HG02973 (cell line): ENCODE measurements around the gene IRF2BP2.
"Not testable (repeated sequence)": the region's sequence is repeated elsewhere in the genome, so short reads cannot be mapped to it uniquely, and the experiment has no call there.

Experiments used
- ATAC-seq: cut with Tn5 transposase; IDR thresholded peaks from one replicate; pipeline ENCODE4 v1.9.1; 2021; ENCODE audit warnings: moderate library complexity; ENCODE audit not compliant: unreplicated experiment

Gene IRF2BP2

DNA sequence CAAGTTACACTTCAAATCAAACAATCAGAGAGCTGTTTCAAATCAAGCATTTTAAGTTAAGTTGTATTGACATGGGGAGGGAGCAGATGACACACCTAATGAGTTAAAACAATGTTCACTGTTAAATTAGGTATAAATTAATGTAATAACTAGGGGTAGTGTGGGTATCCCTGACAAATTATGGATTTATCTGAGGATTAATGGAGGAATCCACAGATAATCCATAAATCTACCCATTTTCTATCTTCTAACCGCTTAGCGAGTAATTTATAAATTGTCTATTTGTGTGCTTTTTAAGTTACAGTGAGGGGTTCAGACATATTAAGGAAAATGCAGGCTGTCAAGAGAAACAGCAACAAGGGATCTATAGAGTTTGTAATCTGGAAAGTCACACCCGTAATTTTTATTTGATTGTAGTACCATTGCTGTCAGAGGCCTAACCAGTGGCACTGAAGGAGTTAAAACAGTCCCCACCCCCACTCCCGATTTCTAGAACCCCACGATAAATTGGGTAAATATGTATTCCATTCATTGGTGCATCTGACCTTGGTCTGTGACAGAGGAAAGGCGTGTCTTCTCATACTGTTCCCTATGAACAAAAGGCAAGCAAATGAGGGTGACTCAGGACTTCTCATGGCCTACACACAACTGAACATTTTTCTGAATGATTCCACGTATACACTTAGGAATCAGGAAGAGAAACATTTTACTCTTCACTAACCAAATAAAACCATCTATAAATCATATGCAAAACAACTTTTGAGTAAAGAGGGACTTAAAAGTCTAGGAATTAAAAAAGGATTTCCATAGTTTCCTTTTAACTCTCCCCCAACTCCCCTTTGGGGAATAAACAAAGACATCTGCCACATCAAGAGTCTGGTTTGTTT, 7.4 kb downstream of the IRF2BP2 start:
- ATAC-seq: no peak

DNA sequence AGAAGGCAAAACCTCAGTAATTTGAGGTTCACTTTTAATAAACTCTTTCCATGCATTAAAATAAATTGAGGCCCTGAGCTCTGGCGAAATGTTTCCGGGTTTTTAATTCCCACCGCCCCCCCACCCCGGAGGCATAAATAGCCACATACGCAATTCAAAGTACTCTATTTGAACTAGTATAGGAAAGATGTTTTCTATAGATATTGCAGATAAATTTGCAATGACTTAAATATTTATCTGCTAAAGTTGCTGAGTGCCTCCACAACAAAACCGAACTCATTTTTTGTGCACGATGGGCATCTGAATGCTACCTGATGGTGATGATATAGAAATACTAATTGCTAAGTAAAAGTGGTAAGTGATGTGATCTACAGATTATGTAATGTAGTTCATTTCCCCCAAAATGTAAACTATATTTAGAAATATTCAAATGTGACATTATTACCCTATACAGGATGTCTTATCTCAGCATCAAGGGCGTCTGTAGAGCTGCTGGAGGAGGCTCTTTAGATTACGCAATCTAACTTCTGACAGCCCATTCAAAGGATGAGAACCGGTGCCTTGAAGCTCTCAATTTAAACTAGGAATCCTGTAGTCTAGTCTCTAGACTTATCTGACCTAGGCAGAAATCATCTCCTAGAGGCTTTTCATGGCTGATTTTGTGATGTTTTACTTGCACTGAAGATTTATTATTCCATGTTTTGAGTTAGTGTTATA, 8.5 kb downstream of the IRF2BP2 start:
- no peak for ATAC-seq

DNA sequence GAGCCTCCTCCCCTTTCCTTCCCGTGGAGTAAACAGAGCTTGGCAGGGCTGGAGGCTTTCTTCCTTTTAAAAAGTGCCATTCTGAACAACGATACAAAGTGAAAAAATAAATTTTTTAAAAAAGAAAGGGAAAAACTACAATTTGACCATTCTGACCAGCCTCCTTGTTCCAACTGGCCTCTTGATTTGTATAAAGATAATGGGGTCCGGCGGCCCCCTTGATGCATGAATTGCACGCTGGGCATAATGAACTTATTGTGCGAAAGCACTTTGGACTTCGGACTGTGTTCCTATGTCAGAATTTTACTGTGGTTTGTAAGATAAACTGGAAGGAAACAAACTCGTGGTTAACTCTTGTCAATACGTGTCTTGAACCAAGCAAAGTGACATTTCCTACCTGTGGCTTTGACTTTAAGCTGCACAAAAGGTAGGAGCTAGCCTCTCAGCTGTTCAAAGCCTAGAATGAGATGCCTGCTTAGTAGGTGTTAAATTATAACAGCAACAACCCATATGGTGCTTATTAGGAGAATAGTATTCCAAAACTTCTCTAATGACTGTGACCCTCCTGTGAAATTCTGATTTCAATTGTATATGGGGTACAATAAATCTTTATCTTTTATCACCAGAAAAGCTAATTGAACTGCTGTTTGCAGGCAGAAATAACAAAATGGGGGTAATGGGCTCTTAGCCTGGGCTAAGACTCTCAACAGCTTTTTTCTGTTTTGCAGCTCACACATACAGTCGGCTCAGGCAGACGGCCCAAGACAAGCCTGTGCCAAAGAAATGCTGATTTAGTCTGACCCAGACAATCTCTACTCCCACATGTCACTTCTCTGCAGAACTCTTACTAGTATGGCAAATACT, 9.3 kb downstream of the IRF2BP2 start:
- ATAC-seq: no peak

DNA sequence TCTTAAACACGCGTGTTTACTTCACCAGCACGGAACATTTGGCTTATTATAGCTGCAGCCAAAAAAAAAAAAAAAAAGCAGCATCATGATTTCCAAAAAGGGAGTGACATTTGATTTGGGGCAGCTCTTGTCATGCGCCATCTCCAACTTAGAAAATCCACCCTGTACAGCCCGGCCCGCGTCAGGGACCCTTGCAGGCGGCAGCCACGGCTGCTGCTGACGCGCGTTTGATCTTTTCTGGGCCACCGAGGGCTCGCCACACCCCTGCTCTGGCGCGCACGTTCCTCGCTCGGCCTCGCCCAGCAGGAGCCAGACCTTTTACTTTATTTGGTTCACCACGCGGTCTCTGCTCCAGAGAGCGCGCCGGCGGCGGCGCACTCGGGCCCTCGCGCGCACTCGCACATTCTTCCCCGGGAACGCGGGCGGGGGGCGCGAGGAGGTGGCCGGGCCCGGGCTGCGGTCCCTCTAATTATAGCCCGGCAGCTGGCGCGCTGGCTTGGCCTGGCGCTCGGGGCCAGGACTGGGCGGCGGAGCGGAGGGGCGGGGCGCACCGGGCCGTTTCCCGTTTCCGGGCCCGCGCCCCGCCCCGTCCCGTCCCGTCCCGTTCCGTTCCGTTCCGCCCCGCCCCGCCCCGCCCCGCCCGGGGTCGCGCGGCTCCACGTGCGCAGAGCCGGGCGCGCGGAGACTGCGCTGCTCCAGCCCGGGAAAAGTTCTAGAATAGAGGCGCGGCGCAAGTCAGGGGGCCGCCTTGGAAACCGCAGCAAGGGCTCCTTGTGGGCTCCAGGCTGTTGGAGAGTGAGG, 10.2 kb downstream of the IRF2BP2 start:
- peak; percentile 62 for ATAC-seq

DNA sequence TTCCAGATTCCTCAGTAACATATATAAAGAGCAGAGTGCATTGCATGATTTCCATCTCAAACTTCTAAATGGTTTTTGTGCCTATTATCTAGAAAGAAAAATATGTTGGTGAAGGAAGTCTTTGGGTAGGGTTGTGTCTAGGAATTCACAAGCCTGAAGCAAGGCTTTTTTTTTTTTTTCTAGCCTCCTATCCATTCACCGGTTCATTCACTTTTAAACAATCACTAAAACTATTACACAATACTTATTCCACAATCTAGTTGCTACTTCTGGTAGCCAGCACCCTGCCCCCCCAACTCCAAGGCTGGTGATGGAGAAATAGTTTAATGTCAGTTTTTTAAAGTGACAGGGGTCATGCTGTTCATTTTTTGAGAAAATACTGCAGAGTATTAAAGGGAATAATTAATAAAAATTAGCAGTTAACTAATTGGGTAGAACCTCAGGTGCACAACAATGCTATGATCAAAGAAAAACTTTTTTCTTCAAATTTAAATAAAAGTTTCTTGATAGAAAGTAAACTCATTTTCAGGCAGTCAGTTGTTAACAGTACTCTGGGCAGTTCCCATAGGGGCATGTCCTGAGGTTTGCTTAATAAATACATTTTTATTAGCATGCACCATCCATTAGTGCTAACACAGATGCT, 10.9 kb downstream of the IRF2BP2 start:
- ATAC-seq: no peak

DNA sequence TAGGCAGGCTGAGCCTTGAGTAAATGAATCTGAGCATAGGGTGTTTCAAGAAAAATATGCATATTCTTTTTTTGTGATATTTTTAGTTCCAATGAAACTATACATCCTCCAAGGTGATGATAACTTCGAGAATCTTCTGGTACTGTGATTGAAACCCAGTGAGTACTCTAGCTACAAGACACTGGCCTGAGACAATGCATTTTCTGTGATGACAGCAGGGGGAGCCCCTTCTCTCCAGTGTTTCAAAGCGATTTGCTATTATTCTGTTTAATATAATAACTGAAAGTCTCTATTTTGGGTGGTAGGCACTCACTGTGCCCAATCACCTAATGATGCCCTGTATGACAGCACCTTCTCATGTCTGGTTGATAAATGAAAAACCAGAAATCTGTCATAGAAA, 12.1 kb downstream of the IRF2BP2 start:
- ATAC-seq: no peak

DNA sequence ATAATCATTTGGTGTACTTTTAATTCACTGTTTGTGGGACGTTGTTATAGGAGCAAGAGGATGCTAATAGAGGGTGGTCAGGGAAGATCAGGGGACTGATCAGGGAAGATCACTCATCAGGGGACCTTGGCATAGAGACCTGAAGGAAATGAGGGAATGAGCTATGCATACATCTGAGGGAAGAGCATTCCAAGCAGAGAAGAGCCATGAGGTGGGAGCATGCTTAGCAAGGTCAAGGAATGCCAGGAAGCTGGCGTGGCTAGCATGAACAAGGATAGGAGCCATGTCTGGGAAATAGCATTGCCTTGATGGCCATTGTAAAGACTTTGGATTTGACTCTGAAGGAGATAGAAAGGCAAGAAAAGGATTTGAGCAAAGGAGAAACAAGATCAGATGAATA, 14.1 kb downstream of the IRF2BP2 start:
- ATAC-seq: no peak

DNA sequence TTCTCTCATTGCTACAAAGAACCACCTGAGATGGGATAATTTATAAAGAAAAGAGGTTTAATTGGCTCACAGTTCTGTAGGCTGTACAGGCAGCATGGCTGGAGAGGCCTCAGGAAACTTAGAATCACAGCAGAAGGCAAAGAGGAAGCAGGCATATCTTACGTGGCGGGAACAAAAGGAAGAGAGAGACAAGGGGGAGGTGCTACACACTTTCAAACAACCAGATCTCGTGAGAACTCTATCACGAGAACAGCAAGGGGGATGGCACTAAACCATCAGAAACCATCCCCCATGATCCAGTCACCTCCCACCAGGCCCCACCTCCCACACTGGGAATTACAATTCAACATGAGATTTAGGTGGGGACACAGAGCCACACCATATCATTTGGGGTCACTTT, 15.4 kb downstream of the IRF2BP2 start:
- not testable (repeated sequence) for ATAC-seq

DNA sequence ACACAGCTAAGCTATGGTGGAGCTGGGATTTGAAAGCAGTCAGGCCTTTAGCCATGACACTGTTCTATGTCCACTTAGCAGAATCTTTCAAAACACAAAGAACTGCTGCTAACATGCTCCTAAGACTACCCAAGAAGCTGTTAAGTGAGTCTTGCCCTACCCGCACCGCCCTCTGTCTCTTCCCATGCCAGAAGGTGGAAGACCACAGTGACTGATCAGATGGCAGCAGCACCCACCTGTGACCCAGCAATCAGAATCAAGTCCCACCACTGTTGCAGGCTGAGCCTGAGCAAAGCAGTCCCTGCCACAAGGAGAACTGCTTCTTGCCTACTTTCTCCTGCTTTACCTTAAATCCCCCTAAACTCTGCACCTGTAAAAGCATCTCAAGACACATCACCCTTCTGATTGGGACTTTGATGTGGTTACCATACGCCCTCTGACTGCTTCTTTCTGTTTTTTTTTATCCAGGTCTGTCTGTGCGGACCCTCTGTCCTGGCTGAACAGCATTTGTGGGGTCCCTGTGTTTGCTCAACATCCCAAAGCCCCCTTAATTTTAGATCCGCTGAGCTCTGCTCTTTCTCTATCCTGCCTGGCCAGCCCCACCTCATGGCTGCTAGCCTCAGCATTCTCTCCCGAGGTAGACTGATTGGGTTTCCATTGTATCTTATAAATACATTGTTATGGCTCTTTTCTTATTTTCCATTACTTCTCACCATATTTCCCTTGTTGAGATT, 16.0 kb downstream of the IRF2BP2 start:
- no peak for ATAC-seq

DNA sequence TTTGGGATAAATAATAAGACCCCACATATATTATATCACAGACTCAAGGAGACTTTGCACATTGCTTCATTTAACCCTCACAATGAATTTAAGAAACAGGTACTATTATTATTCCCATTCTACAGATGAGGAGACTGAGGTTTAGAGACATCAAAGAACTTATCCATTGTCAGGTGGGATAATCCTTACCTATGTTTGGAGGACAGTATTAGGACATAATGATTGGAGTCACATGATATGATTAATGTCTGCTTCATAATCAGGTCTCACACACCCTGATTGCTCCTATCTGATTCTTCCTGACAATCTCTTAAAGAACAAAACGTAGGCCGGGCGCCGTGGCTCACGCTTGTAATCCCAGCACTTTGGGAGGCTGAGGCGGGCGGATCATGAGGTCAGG, 16.9 kb downstream of the IRF2BP2 start:
- ATAC-seq: no peak

DNA sequence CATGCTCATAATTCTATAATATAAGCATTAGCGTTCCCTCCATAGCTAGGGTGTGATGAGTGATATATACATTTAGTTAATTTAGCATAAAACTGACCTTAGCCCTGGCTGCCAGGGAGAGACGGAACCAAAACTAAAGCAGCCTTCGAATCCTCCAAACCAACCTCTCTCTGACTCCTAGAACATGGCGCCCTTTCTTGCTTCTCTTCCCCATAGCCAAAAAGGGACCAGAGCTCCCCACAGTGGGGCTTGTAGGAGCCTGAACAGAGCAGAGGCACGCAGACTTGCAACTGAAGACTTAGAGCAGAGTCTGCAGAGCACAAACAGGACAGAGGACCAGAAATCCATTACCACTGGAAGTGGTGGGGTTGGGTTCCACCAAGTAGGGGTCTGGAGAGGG, 17.7 kb downstream of the IRF2BP2 start:
- no peak for ATAC-seq

DNA sequence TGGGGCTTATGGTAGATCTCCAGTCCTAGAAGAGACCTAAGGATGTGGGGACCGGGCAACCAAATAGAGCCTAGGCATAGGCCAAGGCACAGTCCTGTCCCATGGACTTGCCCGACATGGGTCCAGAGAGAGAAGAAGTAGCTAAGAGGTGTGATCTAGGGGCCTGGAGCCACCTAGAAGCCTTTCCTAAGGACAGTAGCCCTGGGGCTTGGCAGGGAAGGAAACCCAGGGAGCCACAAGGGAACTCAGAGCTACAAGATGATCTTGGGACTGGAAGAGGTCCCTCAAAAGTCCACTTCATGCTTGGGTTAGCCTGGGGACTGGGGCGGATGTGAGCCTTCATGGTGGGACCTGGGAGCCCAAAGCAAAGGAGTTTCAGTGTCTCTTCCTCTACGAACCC, 18.8 kb downstream of the IRF2BP2 start:
- ATAC-seq: no peak

DNA sequence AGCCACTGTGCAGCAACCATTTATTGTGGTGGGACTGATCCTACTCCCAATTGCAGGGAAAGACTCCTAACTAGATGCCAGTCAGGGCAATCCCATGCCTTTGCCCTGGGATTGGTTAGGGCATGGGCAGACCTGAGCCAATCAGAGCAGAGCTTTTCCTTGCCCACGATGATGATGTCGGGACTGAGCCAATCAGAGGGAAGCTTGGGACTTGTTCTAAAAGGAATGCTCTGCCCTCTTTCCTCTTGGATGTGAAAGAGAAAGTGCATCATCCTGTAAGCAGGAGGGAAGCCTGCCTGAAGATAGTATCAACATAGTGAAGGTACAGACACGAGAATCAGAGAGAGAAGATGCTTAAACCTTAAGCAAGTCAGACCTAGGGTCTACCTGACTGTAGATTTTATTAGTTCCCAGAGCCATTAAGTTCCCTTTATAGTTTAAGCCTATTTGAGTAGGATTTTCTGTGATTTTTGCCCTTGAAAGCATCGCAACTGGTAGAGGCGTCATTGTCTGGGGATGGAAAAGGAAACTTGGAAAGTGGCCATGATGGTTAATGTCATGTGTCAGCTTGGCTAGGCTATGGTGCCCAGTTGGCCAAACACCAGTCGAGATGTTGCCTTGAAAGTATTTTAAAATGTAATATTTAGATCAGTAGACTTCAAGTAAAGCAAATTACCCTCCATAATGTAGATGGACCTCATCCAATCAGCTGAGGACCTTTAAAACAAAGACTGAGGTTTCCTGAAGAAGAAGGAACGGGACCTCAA, 19.9 kb downstream of the IRF2BP2 start:
- no peak for ATAC-seq

DNA sequence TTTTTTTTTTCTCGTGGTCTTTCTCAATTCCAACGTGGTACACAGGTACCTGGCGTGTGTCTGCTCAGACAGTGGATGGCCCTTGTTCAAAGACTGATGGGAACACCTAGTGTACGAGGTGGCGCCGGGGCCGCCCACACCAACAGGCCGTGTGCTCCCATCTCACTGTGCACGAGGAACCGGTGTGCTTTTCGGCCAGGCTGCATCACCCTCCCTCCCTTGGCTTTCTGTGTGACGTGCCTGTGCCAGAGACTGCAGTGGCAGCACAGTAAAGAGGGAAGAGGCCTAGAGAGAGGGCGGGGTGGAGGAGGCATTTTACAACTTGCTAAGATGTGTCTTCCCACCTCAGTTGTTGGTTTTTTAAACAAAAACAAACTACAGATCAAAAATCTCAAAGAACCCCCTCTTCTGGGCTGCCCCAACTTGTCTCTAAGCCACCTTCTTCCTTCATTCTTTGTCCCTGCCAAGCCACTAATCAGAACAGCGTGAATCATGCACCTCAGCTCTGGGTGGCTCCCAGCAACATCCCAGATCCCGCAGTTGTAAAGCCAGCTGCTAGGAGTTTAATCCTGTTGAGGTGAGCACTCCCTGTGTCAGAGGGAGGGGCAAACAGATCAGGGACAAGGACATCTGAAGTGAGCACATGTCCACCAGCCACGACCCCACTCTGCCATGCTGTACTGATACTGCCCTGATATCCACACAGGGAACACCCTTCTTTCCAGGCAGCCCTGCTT, 20.7 kb downstream of the IRF2BP2 start:
- no peak for ATAC-seq

DNA sequence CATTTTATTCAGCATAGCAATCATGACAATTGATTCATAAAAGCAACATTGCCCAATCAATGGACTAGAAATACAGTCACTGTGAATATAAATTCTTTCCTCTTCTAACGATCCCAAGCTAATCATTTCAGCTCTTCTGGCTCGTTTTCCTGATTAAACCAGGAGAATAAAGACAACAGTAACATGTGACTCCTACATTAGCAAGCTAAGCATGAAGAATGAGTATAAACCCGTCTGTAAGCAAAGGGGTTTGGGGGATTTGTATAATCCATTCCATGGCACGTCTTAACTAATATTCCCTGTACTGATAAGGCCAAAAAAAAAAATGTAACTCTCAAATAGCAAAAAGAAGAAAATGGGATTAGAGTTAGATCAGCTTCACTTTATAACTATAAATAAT, 21.6 kb downstream of the IRF2BP2 start:
- ATAC-seq: no peak

DNA sequence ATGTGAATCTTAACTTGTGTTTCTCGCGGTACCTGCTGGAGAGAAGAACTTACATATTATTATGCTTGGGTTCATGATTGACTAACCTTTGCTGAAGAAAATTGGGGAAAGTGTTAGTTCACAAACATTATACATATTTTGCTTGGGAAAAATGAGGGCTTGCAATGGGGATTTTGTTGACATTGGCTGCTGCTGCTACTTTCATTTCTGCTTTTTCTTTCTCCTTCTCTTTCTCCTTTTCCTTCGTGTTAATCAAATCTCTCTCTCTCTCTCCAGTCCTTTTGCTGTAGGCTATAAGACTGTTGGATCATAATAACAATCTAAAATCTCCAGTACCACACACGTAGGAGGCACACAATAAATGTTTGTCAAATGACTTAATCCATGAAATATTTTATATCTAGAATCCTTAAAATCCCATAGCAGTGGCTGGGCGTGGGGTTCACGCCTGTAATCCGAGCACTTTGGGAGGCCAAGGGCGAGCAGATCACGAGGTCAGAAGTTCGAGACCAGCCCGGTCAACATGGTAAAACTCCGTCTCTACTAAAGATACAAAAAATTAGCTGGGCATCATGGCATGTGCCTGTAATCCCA, 23.0 kb downstream of the IRF2BP2 start:
- ATAC-seq: no peak

DNA sequence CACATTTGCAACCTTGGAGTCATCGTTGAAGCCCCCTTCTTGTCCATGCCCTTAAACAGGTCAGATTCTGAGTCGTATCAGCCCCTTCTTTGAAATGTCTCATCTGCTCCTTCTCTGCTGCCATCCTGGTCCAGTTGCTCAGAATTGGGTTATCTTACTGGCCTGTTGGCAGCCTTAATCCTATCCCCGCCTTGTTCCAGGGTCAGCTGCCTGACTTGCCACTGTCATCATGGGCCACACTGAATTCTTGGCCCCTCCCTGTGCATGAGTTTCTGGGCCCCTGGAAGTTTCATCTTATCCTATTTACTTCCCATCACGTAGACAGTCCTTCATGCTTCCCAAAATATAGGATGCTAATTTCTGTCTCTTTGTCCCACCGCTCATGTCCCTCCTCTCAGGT, 23.7 kb downstream of the IRF2BP2 start:
- no peak for ATAC-seq
